Heart left ventricle (tissue), 13 donors: ENCODE measurements around the gene CCT3.
"Not testable (repeated sequence)": the region's sequence is repeated elsewhere in the genome, so short reads cannot be mapped to it uniquely, and the experiment has no call there.

Experiments used
- CTCF ChIP-seq, 12 donors: fragments of 200-600 bp; sonication (generic) in 4 of 12; IDR thresholded peaks; one replicate each; pipeline versions ENCODE4 v1.5.0 to v1.8.0; 2018 to 2022; ENCODE audit warnings: antibody characterized with exemption in 12 of 12, mild to moderate bottlenecking in 5 of 12
- POLR2A ChIP-seq, 2 donors: fragments of 450-650 bp; IDR thresholded peaks; one replicate each; pipeline ENCODE4 v1.6.1; 2017; ENCODE audit warnings: antibody characterized with exemption in 2 of 2, mild to moderate bottlenecking in 2 of 2, moderate library complexity in 2 of 2
- donor health status: ischemic (EF 13 %, LVEDD 7.1; RV severe dilation, severe dysfunction).
- donor health status: DM: no; HTN: yes; CAD: no.
- donor health status: DM: no; HTN: no; CAD: no.
- donor health status: ischemic (EF 25% LVEDD 6.9; RV normal size, moderate dysfunction).
- donor health status: ischemic (EF 25% LVEDD 5.7; RV mildly dilated, moderate dysfunction).
- donor health status: ischemic (EF 35%, LVEDD 5.7; RV mildly dilated, moderate dysfunction).
- donor health status: nonischemic (EF 11% LVEDD 7.7; RV severe dilation, severe dysfunction).
- donor health status: DM: yes; HTN: yes; CAD: no.
- donor health status: PGD.
- donor health status: ischemic (EF 29% LVEDD 5.4; RV normal size, mild dysfunction).
- donor health status: nonischemic (EF 23%, LVEDD 6.1; RV moderate dilation, normal function).

GRCh38 chr1:156346035-156346434, 7.9 kb upstream of the CCT3 start:
- TF ChIP-seq POLR2A, CTCF (IDR thresholded peaks at IDR 0.05): not testable (repeated sequence)
